HepG2 (cell line): ENCODE measurements around the gene GPC6. TPM values are rescaled to one million over a fixed set of nuclear protein-coding genes. Genes with fewer than 3 reads are reported as not detected.
A peak's percentile ranks its signal among the peaks of the same experiment; 100 is the strongest.

Source experiments
- BRCA1 ChIP-seq: sonication (generic); formaldehyde crosslinking; IDR thresholded peaks from 2 replicates; pipeline ENCODE4 v1.4.0; 2020; ENCODE audit warnings: missing genetic modification reagents
- ELF3 ChIP-seq: IDR thresholded peaks from 2 replicates; pipeline ENCODE4 v1.6.1; 2016; ENCODE audit warnings: missing genetic modification reagents, missing compliant biosample characterization
- ELF4 ChIP-seq: sonication (generic); formaldehyde crosslinking; IDR thresholded peaks from 2 replicates; pipeline ENCODE4 v1.5.0; 2020; ENCODE audit warnings: missing genetic modification reagents, mild to moderate bottlenecking, moderate library complexity, borderline replicate concordance
- KDM3A ChIP-seq: IDR thresholded peaks from 2 replicates; pipeline ENCODE4 v1.6.1; 2018; ENCODE audit warnings: low read depth, missing compliant biosample characterization
- KDM4B ChIP-seq: sonication (generic); formaldehyde crosslinking; IDR thresholded peaks from 2 replicates; pipeline ENCODE4 v1.4.0; 2020; ENCODE audit warnings: missing genetic modification reagents
- MEF2D ChIP-seq: sonication (generic); formaldehyde crosslinking; IDR thresholded peaks from 2 replicates; pipeline ENCODE4 v1.5.1; 2020; ENCODE audit warnings: mild to moderate bottlenecking, missing genetic modification reagents
- SAFB2 ChIP-seq: sonication (generic); formaldehyde crosslinking; IDR thresholded peaks from 2 replicates; pipeline ENCODE4 v1.5.1; 2020; ENCODE audit warnings: missing genetic modification reagents, low read depth, mild to moderate bottlenecking, borderline replicate concordance
- SIN3A ChIP-seq: IDR thresholded peaks from 2 replicates; pipeline ENCODE4 v1.6.1; 2011; ENCODE audit warnings: low read depth, mild to moderate bottlenecking, control low read depth, low read length, borderline replicate concordance
- SRSF4 ChIP-seq: fragments of 200-400 bp; formaldehyde crosslinking; IDR thresholded peaks from one replicate; pipeline ENCODE4 v1.6.1; 2018; ENCODE audit warnings: mild to moderate bottlenecking, low read depth, low read length, moderate library complexity; ENCODE audit not compliant: poor library complexity, severe bottlenecking
- SUZ12 ChIP-seq: fragments of 150-350 bp; IDR thresholded peaks from 2 replicates; pipeline ENCODE4 v1.6.1; 2014; ENCODE audit warnings: low read depth, low read length
- TCF7L2 ChIP-seq: IDR thresholded peaks from 2 replicates; pipeline ENCODE4 v1.6.1; 2011; ENCODE audit warnings: mild to moderate bottlenecking, low read depth, low read length, moderate library complexity
- ZBTB21 ChIP-seq: sonication (generic); formaldehyde crosslinking; IDR thresholded peaks from 2 replicates; pipeline ENCODE4 v1.4.0; 2020; ENCODE audit warnings: missing genetic modification reagents
- ZEB1 ChIP-seq: IDR thresholded peaks from 2 replicates; pipeline ENCODE4 v1.6.1; 2012; ENCODE audit warnings: mild to moderate bottlenecking, low read depth, inconsistent platforms; ENCODE audit not compliant: insufficient replicate concordance
- ZNF160 ChIP-seq: sonication (generic); formaldehyde crosslinking; IDR thresholded peaks from 2 replicates; pipeline ENCODE4 v1.8.0; 2022; ENCODE audit warnings: mild to moderate bottlenecking, inconsistent platforms, missing genetic modification reagents
- ZNF251 ChIP-seq: sonication (generic); formaldehyde crosslinking; IDR thresholded peaks from 2 replicates; pipeline ENCODE4 v1.9.0; 2021; ENCODE audit warnings: mild to moderate bottlenecking, missing genetic modification reagents
- ZNF260 ChIP-seq: sonication (generic); formaldehyde crosslinking; IDR thresholded peaks from 2 replicates; pipeline ENCODE4 v1.4.0; 2020; ENCODE audit warnings: missing genetic modification reagents, low read depth, mild to moderate bottlenecking, borderline replicate concordance
- ZNF30 ChIP-seq: sonication (generic); formaldehyde crosslinking; IDR thresholded peaks from 2 replicates; pipeline ENCODE4 v1.5.0; 2020; ENCODE audit warnings: mild to moderate bottlenecking, missing genetic modification reagents
- ZNF552 ChIP-seq: sonication (generic); formaldehyde crosslinking; IDR thresholded peaks from 2 replicates; pipeline ENCODE4 v1.9.0; 2022; ENCODE audit warnings: missing genetic modification reagents, mild to moderate bottlenecking, borderline replicate concordance
- ZNF879 ChIP-seq: sonication (generic); formaldehyde crosslinking; IDR thresholded peaks from 2 replicates; pipeline ENCODE4 v1.8.1; 2023; ENCODE audit warnings: missing genetic modification reagents
- ZSCAN25 ChIP-seq: sonication (generic); formaldehyde crosslinking; IDR thresholded peaks from 2 replicates; pipeline ENCODE4 v1.8.0; 2022; ENCODE audit warnings: mild to moderate bottlenecking, missing genetic modification reagents
- polyA plus RNA-seq, 8 experiments: library from polyadenylated mRNA; depleted of rRNA in 3 of 8; stranded (reverse) in 7 of 8; unstranded in 1 of 8; fragments of >200 nt; fragmentation: Illumina TruSeq in 4 of 8; extraction: Trizol in 4 of 8; gene quantifications; 2 replicates each; pipeline versions ENCODE4 v1.2.1 to v1.2.3, GENCODE V29; 2011 to 2016; ENCODE audit warnings: low read depth in 4 of 8, missing spikeins in 1 of 8, mixed read lengths in 1 of 8; ENCODE audit not compliant: insufficient read depth in 1 of 8
- total RNA-seq, 5 experiments: library from RNA; depleted of rRNA; stranded (reverse); fragments of >200 nt; fragmentation: Illumina TruSeq; extraction: Trizol; gene quantifications; 2 replicates each; pipeline ENCODE4 v1.2.3, GENCODE V29; 2016; ENCODE audit warnings: low read depth in 1 of 5
- TF ChIP-seq, protein P1 (sequence below): sonication (generic); formaldehyde crosslinking; IDR thresholded peaks from 2 replicates; pipeline ENCODE4 v1.5.0; 2020; ENCODE audit warnings: missing genetic modification reagents
- TF ChIP-seq, protein P2 (sequence below): sonication (generic); formaldehyde crosslinking; IDR thresholded peaks from 2 replicates; pipeline ENCODE4 v1.5.0; 2020; ENCODE audit warnings: mild to moderate bottlenecking, missing genetic modification reagents
- TF ChIP-seq, protein P3 (sequence below): IDR thresholded peaks from 2 replicates; pipeline ENCODE4 v1.6.1; 2016
- TF ChIP-seq, protein P4 (sequence below): sonication (generic); formaldehyde crosslinking; IDR thresholded peaks from 2 replicates; pipeline ENCODE4 v1.5.0; 2020; ENCODE audit warnings: mild to moderate bottlenecking, missing genetic modification reagents, borderline replicate concordance

The GPC6 gene
- total and polyA plus RNA-seq, 2 of the 13 experiments (the other 11 are each of a cell fraction or from before 2014, with no cell fraction given), result 24.5 to 33.9 TPM

DNA sequence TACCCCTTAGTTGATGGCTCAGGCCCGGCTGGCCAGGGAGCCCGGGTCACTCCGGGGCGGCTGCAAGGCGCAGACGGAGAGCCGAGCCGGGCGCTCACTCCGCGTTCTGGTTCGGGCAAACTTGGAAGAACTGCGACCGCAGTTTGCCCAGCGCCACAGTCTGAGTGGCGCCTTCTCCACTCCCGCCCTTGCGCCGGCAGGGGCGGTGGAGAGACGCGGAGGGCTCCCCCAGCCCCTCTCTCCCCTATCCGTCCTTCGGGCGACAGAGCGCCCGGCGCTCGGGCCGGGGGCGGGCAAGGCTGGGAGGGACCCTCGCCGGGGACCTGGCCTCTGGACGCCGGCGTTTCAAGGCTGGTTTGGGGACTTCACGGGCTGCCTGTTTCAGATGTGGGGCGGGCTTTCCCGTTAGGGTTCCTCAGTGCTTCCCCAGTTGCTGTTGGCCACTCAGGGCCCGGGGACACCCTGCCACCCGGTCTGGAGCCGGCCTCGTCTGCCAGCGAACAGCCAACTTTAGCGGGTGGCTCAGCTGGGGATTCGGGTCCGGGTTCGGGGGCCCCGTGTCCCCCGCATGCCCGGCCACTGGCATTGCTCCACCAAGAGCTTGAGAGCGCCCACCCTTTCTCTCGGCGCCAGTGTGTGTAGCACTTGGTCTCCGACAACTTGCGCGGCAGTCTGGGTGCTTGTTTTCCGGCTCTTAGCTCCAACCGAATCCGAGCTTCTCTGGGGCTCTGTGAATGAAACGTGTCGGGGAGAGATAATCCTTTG, 1.5 kb downstream of the GPC6 start (continued):
- TF ChIP-seq ZBTB21 (no peak), ZSCAN25 (CRISPR knock-in tag) (peak; percentile 50; the same call in 1 of the 2 replicates), ZNF879 (no peak), SAFB2 (CRISPR knock-in tag) (no peak), ZNF251 (no peak), ELF3 (peak; percentile 52; the same call in 1 of the 2 replicates), KDM3A (CRISPR knock-in tag) (peak; percentile 27; the same call in 1 of the 2 replicates), ELF4 (CRISPR knock-in tag) (no peak), ZNF552 (no peak), BRCA1 (no peak), ZNF260 (no peak), SRSF4 (no peak), MEF2D (no peak), ZNF160 (peak; percentile 26; the same call in 1 of the 2 replicates), KDM4B (0 out of 2 replicates have a peak, but pooled peaks have one; percentile 72), SIN3A (no peak), TCF7L2 (no peak), ZEB1 (no peak), ZNF30 (no peak), SUZ12 (no peak)
- TF ChIP-seq, protein P1, sequence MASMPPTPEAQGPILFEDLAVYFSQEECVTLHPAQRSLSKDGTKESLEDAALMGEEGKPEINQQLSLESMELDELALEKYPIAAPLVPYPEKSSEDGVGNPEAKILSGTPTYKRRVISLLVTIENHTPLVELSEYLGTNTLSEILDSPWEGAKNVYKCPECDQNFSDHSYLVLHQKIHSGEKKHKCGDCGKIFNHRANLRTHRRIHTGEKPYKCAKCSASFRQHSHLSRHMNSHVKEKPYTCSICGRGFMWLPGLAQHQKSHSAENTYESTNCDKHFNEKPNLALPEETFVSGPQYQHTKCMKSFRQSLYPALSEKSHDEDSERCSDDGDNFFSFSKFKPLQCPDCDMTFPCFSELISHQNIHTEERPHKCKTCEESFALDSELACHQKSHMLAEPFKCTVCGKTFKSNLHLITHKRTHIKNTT (CRISPR knock-in tag), result no peak
- TF ChIP-seq, protein P2, sequence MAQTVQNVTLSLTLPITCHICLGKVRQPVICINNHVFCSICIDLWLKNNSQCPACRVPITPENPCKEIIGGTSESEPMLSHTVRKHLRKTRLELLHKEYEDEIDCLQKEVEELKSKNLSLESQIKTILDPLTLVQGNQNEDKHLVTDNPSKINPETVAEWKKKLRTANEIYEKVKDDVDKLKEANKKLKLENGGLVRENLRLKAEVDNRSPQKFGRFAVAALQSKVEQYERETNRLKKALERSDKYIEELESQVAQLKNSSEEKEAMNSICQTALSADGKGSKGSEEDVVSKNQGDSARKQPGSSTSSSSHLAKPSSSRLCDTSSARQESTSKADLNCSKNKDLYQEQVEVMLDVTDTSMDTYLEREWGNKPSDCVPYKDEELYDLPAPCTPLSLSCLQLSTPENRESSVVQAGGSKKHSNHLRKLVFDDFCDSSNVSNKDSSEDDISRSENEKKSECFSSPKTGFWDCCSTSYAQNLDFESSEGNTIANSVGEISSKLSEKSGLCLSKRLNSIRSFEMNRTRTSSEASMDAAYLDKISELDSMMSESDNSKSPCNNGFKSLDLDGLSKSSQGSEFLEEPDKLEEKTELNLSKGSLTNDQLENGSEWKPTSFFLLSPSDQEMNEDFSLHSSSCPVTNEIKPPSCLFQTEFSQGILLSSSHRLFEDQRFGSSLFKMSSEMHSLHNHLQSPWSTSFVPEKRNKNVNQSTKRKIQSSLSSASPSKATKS (CRISPR knock-in tag), result 0 out of 2 replicates have a peak, but pooled peaks have one; percentile 25
- TF ChIP-seq, protein P3, sequence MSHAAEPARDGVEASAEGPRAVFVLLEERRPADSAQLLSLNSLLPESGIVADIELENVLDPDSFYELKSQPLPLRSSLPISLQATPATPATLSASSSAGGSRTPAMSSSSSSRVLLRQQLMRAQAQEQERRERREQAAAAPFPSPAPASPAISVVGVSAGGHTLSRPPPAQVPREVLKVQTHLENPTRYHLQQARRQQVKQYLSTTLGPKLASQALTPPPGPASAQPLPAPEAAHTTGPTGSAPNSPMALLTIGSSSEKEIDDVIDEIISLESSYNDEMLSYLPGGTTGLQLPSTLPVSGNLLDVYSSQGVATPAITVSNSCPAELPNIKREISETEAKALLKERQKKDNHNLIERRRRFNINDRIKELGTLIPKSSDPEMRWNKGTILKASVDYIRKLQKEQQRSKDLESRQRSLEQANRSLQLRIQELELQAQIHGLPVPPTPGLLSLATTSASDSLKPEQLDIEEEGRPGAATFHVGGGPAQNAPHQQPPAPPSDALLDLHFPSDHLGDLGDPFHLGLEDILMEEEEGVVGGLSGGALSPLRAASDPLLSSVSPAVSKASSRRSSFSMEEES (CRISPR knock-in tag), result no peak
- TF ChIP-seq, protein P4, sequence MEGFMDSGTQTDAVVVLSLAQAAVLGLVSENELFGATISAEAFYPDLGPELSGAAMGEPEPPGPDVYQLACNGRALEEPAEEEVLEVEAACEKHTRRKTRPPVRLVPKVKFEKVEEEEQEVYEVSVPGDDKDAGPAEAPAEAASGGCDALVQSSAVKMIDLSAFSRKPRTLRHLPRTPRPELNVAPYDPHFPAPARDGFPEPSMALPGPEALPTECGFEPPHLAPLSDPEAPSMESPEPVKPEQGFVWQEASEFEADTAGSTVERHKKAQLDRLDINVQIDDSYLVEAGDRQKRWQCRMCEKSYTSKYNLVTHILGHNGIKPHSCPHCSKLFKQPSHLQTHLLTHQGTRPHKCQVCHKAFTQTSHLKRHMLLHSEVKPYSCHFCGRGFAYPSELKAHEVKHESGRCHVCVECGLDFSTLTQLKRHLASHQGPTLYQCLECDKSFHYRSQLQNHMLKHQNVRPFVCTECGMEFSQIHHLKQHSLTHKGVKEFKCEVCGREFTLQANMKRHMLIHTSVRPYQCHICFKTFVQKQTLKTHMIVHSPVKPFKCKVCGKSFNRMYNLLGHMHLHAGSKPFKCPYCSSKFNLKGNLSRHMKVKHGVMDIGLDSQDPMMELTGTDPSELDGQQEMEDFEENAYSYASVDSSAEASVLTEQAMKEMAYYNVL (CRISPR knock-in tag), result no peak
